Measurements from ENCODE around the gene SRL. TPM values are rescaled to one million over a fixed set of nuclear protein-coding genes. Genes with fewer than 3 reads are reported as not detected.
A peak's percentile ranks its signal among the peaks of the same experiment; 100 is the strongest.

Gene SRL
- total RNA-seq, 1 donor from 2014 or later: not detected

DNA sequence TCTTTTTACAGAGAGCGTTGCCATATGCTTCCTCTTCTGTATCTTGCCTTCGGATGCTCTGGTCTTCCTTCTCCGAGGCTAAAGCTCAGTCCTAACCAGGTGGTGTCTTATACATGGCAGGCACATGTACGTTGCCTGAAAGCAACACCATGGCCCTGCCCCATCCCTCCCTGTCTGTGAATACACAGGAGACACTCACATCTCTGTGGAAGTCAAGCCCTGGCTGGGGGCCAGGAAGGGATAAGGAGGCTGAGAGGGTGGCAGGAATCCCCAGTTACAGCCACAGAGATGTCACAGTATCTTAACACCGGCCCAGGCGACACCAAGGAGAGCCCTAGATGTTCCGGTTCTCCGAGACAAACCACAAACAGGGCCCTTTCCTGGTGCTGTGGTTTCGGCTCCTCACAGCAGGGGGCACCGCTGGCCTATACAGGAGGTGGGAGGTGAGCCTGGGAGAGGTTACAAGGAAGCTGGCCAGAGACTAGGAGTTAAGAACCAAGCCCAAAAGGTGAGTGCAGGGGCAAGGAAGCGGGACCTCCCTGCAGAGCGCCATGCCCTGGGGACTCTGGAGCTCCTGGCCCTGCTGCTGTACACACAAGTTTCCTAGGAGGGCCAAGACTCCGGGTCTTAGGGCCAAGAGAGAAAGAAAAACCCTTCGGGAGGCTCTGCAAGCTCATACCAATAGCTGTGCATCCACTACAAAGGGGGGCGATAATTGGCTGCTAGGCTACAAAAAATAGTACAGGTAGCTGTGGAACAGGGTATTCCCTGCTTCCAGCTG lies 41.7 kb downstream of the SRL start:
- TF ChIP-seq CTCF (IDR thresholded peaks at IDR 0.05): peak; percentile 52
- no peak for DNase-seq (ENCODE audit: extremely low spot score, unreplicated experiment)
- Mint-ChIP-seq H3K4me3 (ENCODE audit: unreplicated experiment) (no peak overlapping the region), H3K27me3 (ENCODE audit: unreplicated experiment) (no peaks in the 10 kb centered on the region), H3K4me1 (ENCODE audit: unreplicated experiment) (peaks cover 8% of the 10 kb centered on the region), H3K27ac (ENCODE audit: unreplicated experiment) (no peak overlapping the region), H3K9me3 (ENCODE audit: unreplicated experiment) (no peaks in the 10 kb centered on the region), H3K36me3 (ENCODE audit: unreplicated experiment) (no peaks in the 10 kb centered on the region)

- no peak overlapping the region for H3K4me3 Mint-ChIP-seq (ENCODE audit: unreplicated experiment)
- TF ChIP-seq CTCF (IDR thresholded peaks at IDR 0.05): no peak
Observed at GRCh38 chr16:4198816-4199215, 43.1 kb downstream of the SRL start.

DNA sequence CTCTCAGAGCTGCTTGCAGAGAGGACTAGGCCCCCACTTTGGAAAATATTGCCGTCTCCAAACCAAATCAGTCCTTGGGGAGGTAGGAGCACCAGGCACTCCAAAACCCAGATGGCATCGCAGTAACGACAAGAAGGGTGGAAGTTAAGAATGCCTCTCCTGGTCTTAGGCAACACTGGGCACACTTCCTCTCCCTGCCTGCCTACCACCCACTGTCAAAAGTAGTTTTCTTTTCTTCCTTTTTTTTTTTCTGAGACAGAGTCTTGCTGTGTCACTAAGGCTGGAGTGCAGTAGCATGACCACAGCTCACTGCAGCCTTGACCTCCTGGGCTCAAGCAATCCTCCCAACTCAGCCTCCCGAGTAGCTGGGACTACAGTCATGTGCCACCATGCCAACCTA lies 47.2 kb downstream of the SRL start:
- no peak overlapping the region for H3K4me3 Mint-ChIP-seq (ENCODE audit: unreplicated experiment)
- no peak for DNase-seq (ENCODE audit: extremely low spot score, unreplicated experiment)
- no peaks in the 10 kb centered on the region for H3K9me3 Mint-ChIP-seq (ENCODE audit: unreplicated experiment)
- TF ChIP-seq CTCF (IDR thresholded peaks at IDR 0.05): no peak
- H3K27ac Mint-ChIP-seq (ENCODE audit: unreplicated experiment): no peak overlapping the region
- H3K4me1 Mint-ChIP-seq (ENCODE audit: unreplicated experiment): no peaks in the 10 kb centered on the region
- no peaks in the 10 kb centered on the region for H3K36me3 Mint-ChIP-seq (ENCODE audit: unreplicated experiment)
- no peaks in the 10 kb centered on the region for H3K27me3 Mint-ChIP-seq (ENCODE audit: unreplicated experiment)

More at GRCh38 chr16:4198816-4199215, 43.1 kb downstream of the SRL start:
- Mint-ChIP-seq H3K27ac (ENCODE audit: unreplicated experiment) (no peak overlapping the region), H3K4me1 (ENCODE audit: unreplicated experiment) (peaks cover 8% of the 10 kb centered on the region), H3K27me3 (ENCODE audit: unreplicated experiment) (no peaks in the 10 kb centered on the region), H3K36me3 (ENCODE audit: unreplicated experiment) (no peaks in the 10 kb centered on the region), H3K9me3 (ENCODE audit: unreplicated experiment) (no peaks in the 10 kb centered on the region)
- DNase-seq (ENCODE audit: extremely low spot score, unreplicated experiment): no peak

DNA sequence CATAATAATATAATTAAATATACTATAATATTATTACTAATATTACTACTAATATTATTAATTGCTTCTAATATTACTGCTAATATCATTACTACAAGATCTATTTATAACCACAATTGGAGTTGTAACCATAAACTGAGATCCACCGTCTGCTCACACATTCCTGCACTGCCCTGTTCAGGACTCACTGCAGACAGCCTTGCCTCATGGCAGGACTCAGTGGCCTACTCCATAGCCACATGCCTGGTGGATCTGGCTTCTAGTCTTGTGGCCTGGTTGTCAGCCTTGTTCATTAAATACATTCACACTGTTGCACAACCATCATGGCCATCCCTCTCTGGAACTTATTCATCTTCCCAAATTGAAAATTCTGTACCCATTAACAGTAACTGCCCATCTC lies 48.0 kb downstream of the SRL start:
- Mint-ChIP-seq H3K36me3 (ENCODE audit: unreplicated experiment) (no peaks in the 10 kb centered on the region), H3K4me1 (ENCODE audit: unreplicated experiment) (no peaks in the 10 kb centered on the region), H3K9me3 (ENCODE audit: unreplicated experiment) (no peaks in the 10 kb centered on the region), H3K27me3 (ENCODE audit: unreplicated experiment) (peaks cover 4% of the 10 kb centered on the region), H3K27ac (ENCODE audit: unreplicated experiment) (no peak overlapping the region), H3K4me3 (ENCODE audit: unreplicated experiment) (no peak overlapping the region)
- DNase-seq (ENCODE audit: extremely low spot score, unreplicated experiment): no peak
- no peak for TF ChIP-seq CTCF (IDR thresholded peaks at IDR 0.05)

GRCh38 chr16:4192206-4192605 lies 49.7 kb downstream of the SRL start:
- H3K27me3 Mint-ChIP-seq (ENCODE audit: unreplicated experiment): peaks cover 7% of the 10 kb centered on the region
- H3K9me3 Mint-ChIP-seq (ENCODE audit: unreplicated experiment): no peaks in the 10 kb centered on the region
- no peak overlapping the region for H3K4me3 Mint-ChIP-seq (ENCODE audit: unreplicated experiment)
- no peaks in the 10 kb centered on the region for H3K36me3 Mint-ChIP-seq (ENCODE audit: unreplicated experiment)
- no peak for DNase-seq (ENCODE audit: extremely low spot score, unreplicated experiment)
- TF ChIP-seq CTCF (IDR thresholded peaks at IDR 0.05): no peak
- H3K4me1 Mint-ChIP-seq (ENCODE audit: unreplicated experiment): no peaks in the 10 kb centered on the region
- no peak overlapping the region for H3K27ac Mint-ChIP-seq (ENCODE audit: unreplicated experiment)
